NOMO-1 treated with DMSO at 0.1 percent for 48 hours (cell line): Measurements from ENCODE around the gene ELL3.
"Not testable (repeated sequence)": the region's sequence is repeated elsewhere in the genome, so short reads cannot be mapped to it uniquely, and the experiment has no call there.

Source experiments
- DNase-seq: peaks from one replicate; lab custom pipeline; 2025; ENCODE audit not compliant: unreplicated experiment; lab: John Stamatoyannopoulos, UW

Gene ELL3

GRCh38 chr15:43776718-43777266 is at the start of gene ELL3:
Gene ELL3 (minus strand): TSS chr15:43776966. CDS start chr15:43776901, 65 bp downstream.
- peak; percentile 74 for DNase-seq

GRCh38 chr15:43826029-43826507 is 49.3 kb upstream of the ELL3 start:
- no peak for DNase-seq

GRCh38 chr15:43825305-43825704 is 48.5 kb upstream of the ELL3 start:
- DNase-seq, result not testable (repeated sequence)

GRCh38 chr15:43824302-43825246 is 47.8 kb upstream of the ELL3 start, which contains the start of gene MFAP1:
Gene MFAP1 (minus strand): TSS chr15:43824690. CDS start chr15:43824569, 121 bp downstream.
- DNase-seq, result peak; percentile 95

GRCh38 chr15:43821505-43821904 is 44.7 kb upstream of the ELL3 start:
- DNase-seq, result no peak

GRCh38 chr15:43815064-43815463 is 38.3 kb upstream of the ELL3 start:
- DNase-seq, result not testable (repeated sequence)

GRCh38 chr15:43808960-43809678 is 32.4 kb upstream of the ELL3 start:
- peak; percentile 79 for DNase-seq

- no peak for DNase-seq
Observed at GRCh38 chr15:43808435-43808950, 31.7 kb upstream of the ELL3 start.

GRCh38 chr15:43802676-43803075 is 25.9 kb upstream of the ELL3 start:
- DNase-seq, result not testable (repeated sequence)

GRCh38 chr15:43800286-43801141 is 23.7 kb upstream of the ELL3 start, which contains the start of gene HYPK:
Gene HYPK (plus strand): TSS chr15:43800599. CDS start chr15:43800623, 24 bp downstream.
- DNase-seq, result peak; percentile 85

- no peak for DNase-seq
Observed at GRCh38 chr15:43799945-43800285, 23.1 kb upstream of the ELL3 start, which contains the start of gene SERINC4. Gene SERINC4 (minus strand): TSS chr15:43800220. CDS start chr15:43799986, 234 bp downstream.

GRCh38 chr15:43799209-43799944 is 22.6 kb upstream of the ELL3 start:
- no peak for DNase-seq

GRCh38 chr15:43796566-43796965 is 19.8 kb upstream of the ELL3 start:
- no peak for DNase-seq

GRCh38 chr15:43795997-43796396 is 19.2 kb upstream of the ELL3 start:
- no peak for DNase-seq

GRCh38 chr15:43795197-43795596 is 18.4 kb upstream of the ELL3 start:
- DNase-seq, result no peak

- DNase-seq, result no peak
Observed at GRCh38 chr15:43794269-43795037, 17.7 kb upstream of the ELL3 start.

GRCh38 chr15:43793647-43794046 is 16.9 kb upstream of the ELL3 start:
- DNase-seq, result no peak

GRCh38 chr15:43792761-43793476 is 16.2 kb upstream of the ELL3 start:
- peak; percentile 24 for DNase-seq
